ENCODE data around the gene TAF5L. TPM values are rescaled to one million over a fixed set of nuclear protein-coding genes. Genes with fewer than 3 reads are reported as not detected.

Gene TAF5L
- total and polyA plus RNA-seq, 2 of the 13 experiments (the other 11 are each of a cell fraction or from before 2014, with no cell fraction given), result 10.8 to 18.2 TPM

GRCh38 chr1:229552732-229553131 is 73.2 kb downstream of the TAF5L start (continued):
- TF ChIP-seq ZNF629 (CRISPR knock-in tag; conservative IDR thresholded peaks at IDR 0.05) (no peak), KLF9 (CRISPR knock-in tag; IDR thresholded peaks at IDR 0.05; ENCODE audit: low read depth) (no peak), TFDP2 (CRISPR knock-in tag; IDR thresholded peaks at IDR 0.05) (no peak), ETV6 (CRISPR knock-in tag; conservative IDR thresholded peaks at IDR 0.05) (no peak), ZNF646 (CRISPR knock-in tag; IDR thresholded peaks at IDR 0.05) (no peak)
